ENCODE measurements around the gene CBFA2T3.

The CBFA2T3 gene

GRCh38 chr16:88968589-88969280, 8.3 kb downstream of the CBFA2T3 start:
- TF ChIP-seq CREB1 (IDR thresholded peaks at IDR 0.05; ENCODE audit: low read depth) (no peak), YY1 (IDR thresholded peaks at IDR 0.05; ENCODE audit: low read depth) (no peak), NFIC (IDR thresholded peaks at IDR 0.05) (no peak), TAF1 (IDR thresholded peaks at IDR 0.05; ENCODE audit: low read depth) (no peak), REST (IDR thresholded peaks at IDR 0.05; ENCODE audit: low read depth) (no peak), EP300 (IDR thresholded peaks at IDR 0.05; ENCODE audit: borderline replicate concordance) (no peak), ZBTB7A (IDR thresholded peaks at IDR 0.05; ENCODE audit: low read depth) (no peak), EGR1 (IDR thresholded peaks at IDR 0.05) (no peak), TEAD4 (IDR thresholded peaks at IDR 0.05) (no peak), MAX (IDR thresholded peaks at IDR 0.05) (no peak), USF1 (IDR thresholded peaks at IDR 0.05) (no peak), RAD21 (IDR thresholded peaks at IDR 0.05; ENCODE audit: low read depth) (no peak), FOXM1 (IDR thresholded peaks at IDR 0.05; ENCODE audit: borderline replicate concordance, low read depth) (no peak)

GRCh38 chr16:88967830-88968588, 9.0 kb downstream of the CBFA2T3 start:
- TF ChIP-seq NFIC (IDR thresholded peaks at IDR 0.05): no peak
- TF ChIP-seq RAD21 (IDR thresholded peaks at IDR 0.05; ENCODE audit: low read depth): no peak
- TF ChIP-seq USF1 (IDR thresholded peaks at IDR 0.05): no peak
- TF ChIP-seq MAX (IDR thresholded peaks at IDR 0.05): no peak
- TF ChIP-seq ZBTB7A (IDR thresholded peaks at IDR 0.05; ENCODE audit: low read depth): no peak
- TF ChIP-seq EP300 (IDR thresholded peaks at IDR 0.05; ENCODE audit: borderline replicate concordance): no peak
- TF ChIP-seq REST (IDR thresholded peaks at IDR 0.05; ENCODE audit: low read depth): no peak
- TF ChIP-seq FOXM1 (IDR thresholded peaks at IDR 0.05; ENCODE audit: borderline replicate concordance, low read depth): no peak
- TF ChIP-seq CREB1 (IDR thresholded peaks at IDR 0.05; ENCODE audit: low read depth): no peak
- no peak for TF ChIP-seq EGR1 (IDR thresholded peaks at IDR 0.05)
- TF ChIP-seq CEBPB (IDR thresholded peaks at IDR 0.05): no peak
- no peak for TF ChIP-seq TEAD4 (IDR thresholded peaks at IDR 0.05)
- no peak for TF ChIP-seq TAF1 (IDR thresholded peaks at IDR 0.05; ENCODE audit: low read depth)
- TF ChIP-seq TCF12 (IDR thresholded peaks at IDR 0.05; ENCODE audit: low read depth): no peak
- TF ChIP-seq YY1 (IDR thresholded peaks at IDR 0.05; ENCODE audit: low read depth): no peak

- TF ChIP-seq USF1 (IDR thresholded peaks at IDR 0.05) (no peak), CREB1 (IDR thresholded peaks at IDR 0.05; ENCODE audit: low read depth) (no peak), FOXM1 (IDR thresholded peaks at IDR 0.05; ENCODE audit: borderline replicate concordance, low read depth) (no peak), CEBPB (IDR thresholded peaks at IDR 0.05) (no peak), RAD21 (IDR thresholded peaks at IDR 0.05; ENCODE audit: low read depth) (no peak), NFIC (IDR thresholded peaks at IDR 0.05) (no peak), ZBTB7A (IDR thresholded peaks at IDR 0.05; ENCODE audit: low read depth) (no peak), TAF1 (IDR thresholded peaks at IDR 0.05; ENCODE audit: low read depth) (no peak)
Measured at GRCh38 chr16:88966986-88967829, 9.8 kb downstream of the CBFA2T3 start.

- no peak for TF ChIP-seq RAD21 (IDR thresholded peaks at IDR 0.05; ENCODE audit: low read depth)
- no peak for TF ChIP-seq USF1 (IDR thresholded peaks at IDR 0.05)
- TF ChIP-seq REST (IDR thresholded peaks at IDR 0.05; ENCODE audit: low read depth): no peak
- TF ChIP-seq CREB1 (IDR thresholded peaks at IDR 0.05; ENCODE audit: low read depth): no peak
- no peak for TF ChIP-seq FOXM1 (IDR thresholded peaks at IDR 0.05; ENCODE audit: borderline replicate concordance, low read depth)
- TF ChIP-seq EP300 (IDR thresholded peaks at IDR 0.05; ENCODE audit: borderline replicate concordance): no peak
- no peak for TF ChIP-seq CEBPB (IDR thresholded peaks at IDR 0.05)
- TF ChIP-seq YY1 (IDR thresholded peaks at IDR 0.05; ENCODE audit: low read depth): no peak
- TF ChIP-seq EGR1 (IDR thresholded peaks at IDR 0.05): no peak
- TF ChIP-seq TCF12 (IDR thresholded peaks at IDR 0.05; ENCODE audit: low read depth): no peak
Measured at GRCh38 chr16:88965826-88966480, 11.1 kb downstream of the CBFA2T3 start.
